GM19328 (cell line): ENCODE measurements around the gene IDI2.
"Not testable (repeated sequence)": the region's sequence is repeated elsewhere in the genome, so short reads cannot be mapped to it uniquely, and the experiment has no call there.

Experiments used
- ATAC-seq: cut with Tn5 transposase; IDR thresholded peaks from one replicate; pipeline ENCODE4 v1.9.1; 2021; ENCODE audit warnings: mild to moderate bottlenecking, moderate library complexity; ENCODE audit not compliant: unreplicated experiment

The IDI2 gene

GRCh38 chr10:1009947-1010346, 15.7 kb downstream of the IDI2 start:
- ATAC-seq: not testable (repeated sequence)

- no peak for ATAC-seq
These were observed 16.6 kb downstream of the IDI2 start for GRCh38 chr10:1009071-1009494.

- ATAC-seq: no peak
These were observed 18.1 kb downstream of the IDI2 start for GRCh38 chr10:1007583-1007982.

GRCh38 chr10:1006573-1006972, 19.1 kb downstream of the IDI2 start:
- ATAC-seq: no peak

GRCh38 chr10:1003884-1004670, 21.6 kb downstream of the IDI2 start:
- no peak for ATAC-seq

GRCh38 chr10:1002425-1003006, 23.1 kb downstream of the IDI2 start:
- ATAC-seq: no peak

- ATAC-seq: no peak
These were observed 28.2 kb downstream of the IDI2 start for GRCh38 chr10:997266-998022.

- no peak for ATAC-seq
These were observed 29.6 kb downstream of the IDI2 start for GRCh38 chr10:996031-996430.

GRCh38 chr10:995559-995926, 30.1 kb downstream of the IDI2 start:
- ATAC-seq: no peak

GRCh38 chr10:994836-995558, 30.7 kb downstream of the IDI2 start:
- ATAC-seq: no peak

GRCh38 chr10:992871-993270, 32.8 kb downstream of the IDI2 start:
- ATAC-seq: no peak

GRCh38 chr10:992467-992866, 33.2 kb downstream of the IDI2 start:
- ATAC-seq: no peak

- no peak for ATAC-seq
These were observed 34.9 kb downstream of the IDI2 start for GRCh38 chr10:990808-991207.

- ATAC-seq: no peak
These were observed 36.8 kb downstream of the IDI2 start for GRCh38 chr10:988667-989545.

GRCh38 chr10:987870-988666, 37.6 kb downstream of the IDI2 start, which contains the start of gene GTPBP4:
Gene GTPBP4, plus strand, starts transcription at chr10:988434. Its CDS starts 46 bp downstream, at chr10:988480.
- peak; percentile 94 for ATAC-seq

GRCh38 chr10:987620-987869, 38.1 kb downstream of the IDI2 start:
- ATAC-seq: no peak

GRCh38 chr10:986881-987619, 38.6 kb downstream of the IDI2 start:
- ATAC-seq: no peak

GRCh38 chr10:986137-986825, 39.4 kb downstream of the IDI2 start:
- ATAC-seq: no peak
